ENCODE measurements around the gene TLL1. TPM values are rescaled to one million over a fixed set of nuclear protein-coding genes. Genes with fewer than 3 reads are reported as not detected.

The TLL1 gene
- total and polyA plus RNA-seq, 2 donors (not counting 3 experiments of a cell fraction or from before 2014, with no cell fraction given): 0.41 to 1.4 TPM

DNA sequence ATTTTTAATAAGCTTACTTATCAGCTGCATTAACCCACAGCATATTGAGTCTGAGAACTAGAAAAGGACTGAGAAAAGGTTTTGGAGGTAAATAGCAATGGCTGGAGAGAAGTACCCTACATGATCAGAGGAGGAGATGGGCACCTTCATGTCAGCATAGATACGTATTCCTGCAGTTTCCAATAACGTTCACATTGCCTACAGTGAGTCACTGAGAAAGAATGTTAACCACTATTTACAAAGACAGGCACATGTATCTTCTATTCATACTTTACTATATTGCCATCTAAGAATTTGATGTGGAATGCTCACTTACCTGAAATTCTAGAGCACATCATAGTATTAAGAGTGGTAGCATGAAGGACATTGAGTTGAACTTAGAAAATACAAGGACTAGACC is 92.5 kb downstream of the TLL1 start:
- intact Hi-C loops (cut with micrococcal nuclease) (no loop called here), dilution Hi-C loops (cut with MboI; ENCODE audit: extremely low pct_ligation_motif_present, low sequenced_read_pairs) (no loop called here)
- Histone ChIP-seq H3K4me1 (ENCODE audit: control insufficient read depth, extremely low read depth, insufficient read depth, low read length) (no peaks in the 10 kb centered on the region), H3K4me2 (ENCODE audit: insufficient read depth, low read length) (no peak overlapping the region), H4K20me1 (replicated peaks; ENCODE audit: control insufficient read depth, extremely low read depth, insufficient read depth, low read length) (no peaks in the 10 kb centered on the region), H2AFZ (ENCODE audit: low read depth, low read length) (no peak overlapping the region), H3K9me3 (replicated peaks; ENCODE audit: control insufficient read depth, insufficient read depth, low read length) (no peaks in the 10 kb centered on the region), H3K9ac (replicated peaks; ENCODE audit: extremely low read depth, insufficient read depth, low read length) (no peak overlapping the region), H3K4me3 (replicated peaks in 1 of 3; ENCODE audit: insufficient read depth in 1 of 3, low read depth in 1 of 3, low read length in 3 of 3) (no peak overlapping the region), H3K27me3 (ENCODE audit: control insufficient read depth in 2 of 2, insufficient read depth in 2 of 2, low read length in 2 of 2) (no peaks in the 10 kb centered on the region), H3K9me1 (replicated peaks; ENCODE audit: control insufficient read depth, extremely low read depth, insufficient read depth, low read length) (no peaks in the 10 kb centered on the region), H3K79me2 (ENCODE audit: control insufficient read depth, insufficient read depth, low read length) (no peaks in the 10 kb centered on the region), H3K36me3 (ENCODE audit: control insufficient read depth in 2 of 2, extremely low read depth in 1 of 2, insufficient read depth in 2 of 2, low read length in 2 of 2) (no peaks in the 10 kb centered on the region), H3K27ac (ENCODE audit: insufficient read depth, low read depth, low read length) (no peak overlapping the region)
- POLR2A ChIA-PET: no interaction called here
- FAIRE-seq (no peak), DNase-seq (ENCODE audit: low read depth, low spot score) (no peak)
- TF ChIP-seq POLR2AphosphoS5 (IDR thresholded peaks at IDR 0.05; ENCODE audit: insufficient read depth, low read depth, low read length) (no peak), GATA2 (IDR thresholded peaks at IDR 0.05; ENCODE audit: insufficient read depth, insufficient read length, low read depth, low read length) (no peak), FOS (IDR thresholded peaks at IDR 0.05; ENCODE audit: borderline replicate concordance, insufficient read depth, low read length) (no peak), MYC (IDR thresholded peaks at IDR 0.05; ENCODE audit: low read depth, low read length) (no peak), CTCF (IDR thresholded peaks at IDR 0.05; ENCODE audit: extremely low read depth in 1 of 2, insufficient read depth in 1 of 2, low read depth in 1 of 2, low read length in 2 of 2) (no peak), EZH2 (IDR thresholded peaks at IDR 0.05; ENCODE audit: borderline replicate concordance, low read depth, low read length, severe bottlenecking) (no peak), POLR2A (IDR thresholded peaks at IDR 0.05; ENCODE audit: low read depth, low read length) (no peak), JUN (IDR thresholded peaks at IDR 0.05; ENCODE audit: borderline replicate concordance, insufficient read depth, insufficient read length, low read depth) (no peak)
- TF ChIP-seq, protein P1, sequence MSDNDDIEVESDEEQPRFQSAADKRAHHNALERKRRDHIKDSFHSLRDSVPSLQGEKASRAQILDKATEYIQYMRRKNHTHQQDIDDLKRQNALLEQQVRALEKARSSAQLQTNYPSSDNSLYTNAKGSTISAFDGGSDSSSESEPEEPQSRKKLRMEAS (IDR thresholded peaks at IDR 0.05; ENCODE audit: insufficient read depth, insufficient read length): no peak
- CTCF ChIA-PET: no interaction called here
- BruUV-seq (replicated peaks): no TSS peak

Data from endothelial cell of umbilical vein (primary cell).